ENCODE data around the gene ZNF550. TPM values are rescaled to one million over a fixed set of nuclear protein-coding genes. Genes with fewer than 3 reads are reported as not detected.

ZNF550 gene
- total and polyA plus RNA-seq, 2 of the 13 experiments (the other 11 are each of a cell fraction or from before 2014, with no cell fraction given), result 8.6 to 9.1 TPM

- TF ChIP-seq ZNF674 (CRISPR knock-in tag; IDR thresholded peaks at IDR 0.05; ENCODE audit: low read depth) (no peak; the same call in 1 of the 2 replicates), TERF1 (CRISPR knock-in tag; IDR thresholded peaks at IDR 0.05) (no peak), ZNF556 (CRISPR knock-in tag; IDR thresholded peaks at IDR 0.05; ENCODE audit: borderline replicate concordance) (0 out of 2 replicates have a peak, but pooled peaks have one; percentile 43), ZNF317 (CRISPR knock-in tag; IDR thresholded peaks at IDR 0.05) (peak; percentile 48; the same call in 1 of the 2 replicates), ZNF580 (CRISPR knock-in tag; IDR thresholded peaks at IDR 0.05; ENCODE audit: borderline replicate concordance, low read depth) (no peak), PHF20 (CRISPR knock-in tag; IDR thresholded peaks at IDR 0.05) (peak; percentile 79), RERE (CRISPR knock-in tag; IDR thresholded peaks at IDR 0.05; ENCODE audit: low read depth) (no peak), ZNF572 (CRISPR knock-in tag; IDR thresholded peaks at IDR 0.05) (no peak), ZNF577 (CRISPR knock-in tag; IDR thresholded peaks at IDR 0.05; ENCODE audit: borderline replicate concordance, low read depth) (no peak), TCF7L2 (IDR thresholded peaks at IDR 0.05; ENCODE audit: low read depth, low read length) (no peak), YEATS4 (CRISPR knock-in tag; IDR thresholded peaks at IDR 0.05; ENCODE audit: borderline replicate concordance) (peak; percentile 35; the same call in 1 of the 2 replicates), ZNF672 (CRISPR knock-in tag; IDR thresholded peaks at IDR 0.05) (no peak), SMYD3 (CRISPR knock-in tag; IDR thresholded peaks at IDR 0.05) (no peak), ZNF816 (CRISPR knock-in tag; IDR thresholded peaks at IDR 0.05; ENCODE audit: borderline replicate concordance) (no peak), SP2 (CRISPR knock-in tag; IDR thresholded peaks at IDR 0.05) (peak; percentile 94), ZNF280B (CRISPR knock-in tag; IDR thresholded peaks at IDR 0.05; ENCODE audit: borderline replicate concordance) (no peak), ZNF784 (CRISPR knock-in tag; IDR thresholded peaks at IDR 0.05; ENCODE audit: borderline replicate concordance) (peak; percentile 40; the same call in 1 of the 2 replicates), RBM39 (IDR thresholded peaks at IDR 0.05; ENCODE audit: low read depth, low read length, poor library complexity, severe bottlenecking) (peak; percentile 76), MIER3 (CRISPR knock-in tag; IDR thresholded peaks at IDR 0.05; ENCODE audit: borderline replicate concordance) (0 out of 2 replicates have a peak, but pooled peaks have one; percentile 45)
These were observed at the start of gene ZNF550 (continued) for GRCh38 chr19:57559404-57560025.

Data from HepG2 (cell line).